Progenitor cell of endocrine pancreas (in vitro differentiated cells): Measurements from ENCODE around the gene UBA5. TPM values are rescaled to one million over a fixed set of nuclear protein-coding genes. Genes with fewer than 3 reads are reported as not detected.
A peak's percentile ranks its signal among the peaks of the same experiment; 100 is the strongest.

ENCODE experiments used
- DNase-seq: peaks from one replicate; pipeline ENCODE4 v3.0.0; 2021; ENCODE audit warnings: low spot score; ENCODE audit not compliant: unreplicated experiment
- H3K27ac Mint-ChIP-seq: 2 replicates; pipeline ENCODE4 v1.8.0; 2021; ENCODE audit warnings: mild to moderate bottlenecking, moderate library complexity, mixed read lengths
- H3K27me3 Mint-ChIP-seq: 2 replicates; pipeline ENCODE4 v1.8.0; 2021; ENCODE audit warnings: mixed read lengths
- H3K36me3 Mint-ChIP-seq: 2 replicates; pipeline ENCODE4 v1.8.0; 2022; ENCODE audit warnings: mixed read lengths; ENCODE audit not compliant: insufficient read depth
- H3K4me1 Mint-ChIP-seq: 2 replicates; pipeline ENCODE4 v1.8.0; 2021; ENCODE audit warnings: low read depth, mixed read lengths
- H3K4me3 Mint-ChIP-seq: 2 replicates; pipeline ENCODE4 v1.8.0; 2021; ENCODE audit warnings: low read depth, mild to moderate bottlenecking, moderate library complexity, mixed read lengths
- H3K9me3 Mint-ChIP-seq: 2 replicates; pipeline ENCODE4 v1.8.0; 2021; ENCODE audit warnings: low read depth, mixed read lengths
- total RNA-seq: library from RNA; stranded (reverse); gene quantifications from 2 replicates; pipeline ENCODE4 v1.2.1, GENCODE V29; 2021
- TF ChIP-seq, protein P1 (sequence below): fragments of 200-600 bp; sonication (generic); IDR thresholded peaks from one replicate; pipeline ENCODE4 v1.5.0; 2021; ENCODE audit warnings: antibody characterized with exemption, mild to moderate bottlenecking; ENCODE audit not compliant: unreplicated experiment

The UBA5 gene
- total RNA-seq, 1 donor from 2014 or later = 42.7 TPM

- no peaks in the 10 kb centered on the region for H3K9me3 Mint-ChIP-seq
- peaks cover 14% of the 10 kb centered on the region for H3K36me3 Mint-ChIP-seq
- no peaks in the 10 kb centered on the region for H3K4me1 Mint-ChIP-seq
- no peak overlapping the region for H3K4me3 Mint-ChIP-seq
- TF ChIP-seq, protein P1, sequence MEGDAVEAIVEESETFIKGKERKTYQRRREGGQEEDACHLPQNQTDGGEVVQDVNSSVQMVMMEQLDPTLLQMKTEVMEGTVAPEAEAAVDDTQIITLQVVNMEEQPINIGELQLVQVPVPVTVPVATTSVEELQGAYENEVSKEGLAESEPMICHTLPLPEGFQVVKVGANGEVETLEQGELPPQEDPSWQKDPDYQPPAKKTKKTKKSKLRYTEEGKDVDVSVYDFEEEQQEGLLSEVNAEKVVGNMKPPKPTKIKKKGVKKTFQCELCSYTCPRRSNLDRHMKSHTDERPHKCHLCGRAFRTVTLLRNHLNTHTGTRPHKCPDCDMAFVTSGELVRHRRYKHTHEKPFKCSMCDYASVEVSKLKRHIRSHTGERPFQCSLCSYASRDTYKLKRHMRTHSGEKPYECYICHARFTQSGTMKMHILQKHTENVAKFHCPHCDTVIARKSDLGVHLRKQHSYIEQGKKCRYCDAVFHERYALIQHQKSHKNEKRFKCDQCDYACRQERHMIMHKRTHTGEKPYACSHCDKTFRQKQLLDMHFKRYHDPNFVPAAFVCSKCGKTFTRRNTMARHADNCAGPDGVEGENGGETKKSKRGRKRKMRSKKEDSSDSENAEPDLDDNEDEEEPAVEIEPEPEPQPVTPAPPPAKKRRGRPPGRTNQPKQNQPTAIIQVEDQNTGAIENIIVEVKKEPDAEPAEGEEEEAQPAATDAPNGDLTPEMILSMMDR = no peak
- DNase-seq = no peak
- no peaks in the 10 kb centered on the region for H3K27me3 Mint-ChIP-seq
- H3K27ac Mint-ChIP-seq = peak overlapping the region; percentile 10
Observed at GRCh38 chr3:132709761-132710160, 49.6 kb downstream of the UBA5 start.

- Mint-ChIP-seq H3K9me3 (no peaks in the 10 kb centered on the region), H3K27ac (peak overlapping the region; percentile 10), H3K27me3 (no peaks in the 10 kb centered on the region), H3K36me3 (peaks cover 14% of the 10 kb centered on the region), H3K4me3 (no peak overlapping the region), H3K4me1 (no peaks in the 10 kb centered on the region)
- TF ChIP-seq, protein P1 = no peak
- no peak for DNase-seq
Observed at GRCh38 chr3:132710311-132710710, 50.2 kb downstream of the UBA5 start.

DNA sequence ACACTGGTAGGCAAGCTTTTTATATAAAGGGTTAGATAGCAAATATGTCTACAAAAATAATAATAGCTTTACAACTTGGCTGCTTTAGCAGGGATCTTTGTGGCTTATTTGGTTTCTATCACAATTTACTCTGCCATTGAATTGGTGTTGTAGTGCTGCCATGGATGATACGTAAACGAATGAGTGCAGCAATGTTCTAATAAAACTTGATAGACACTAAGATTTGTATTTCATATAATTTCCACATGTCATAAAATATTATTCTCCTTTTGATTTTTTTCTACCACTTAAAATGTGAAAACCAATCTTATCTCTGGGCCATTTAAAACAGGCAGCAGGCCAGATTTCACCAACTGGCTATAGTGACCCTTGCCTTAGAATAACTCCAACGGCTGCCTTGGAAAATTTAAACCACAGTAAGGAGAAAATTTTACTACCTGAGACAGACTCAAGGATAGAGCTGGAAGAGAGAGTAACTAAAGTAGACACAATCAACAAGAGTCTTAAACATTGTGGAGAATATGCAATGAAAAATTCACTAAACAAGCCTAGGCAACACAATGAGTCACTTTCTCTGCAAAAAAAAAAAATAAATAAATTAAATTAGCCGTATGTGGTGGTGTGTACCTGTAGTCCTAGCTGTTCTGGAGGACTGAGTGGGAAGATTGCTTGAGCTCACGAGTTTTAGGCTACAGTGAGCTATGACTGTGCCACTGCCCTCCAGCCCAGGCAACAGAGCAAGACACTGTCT lies 54.0 kb downstream of the UBA5 start:
- no peak for DNase-seq
- TF ChIP-seq, protein P1 = no peak
- Mint-ChIP-seq H3K36me3 (peaks cover 10% of the 10 kb centered on the region), H3K27me3 (no peaks in the 10 kb centered on the region), H3K4me1 (no peaks in the 10 kb centered on the region), H3K27ac (no peak overlapping the region), H3K9me3 (no peaks in the 10 kb centered on the region), H3K4me3 (no peak overlapping the region)

DNA sequence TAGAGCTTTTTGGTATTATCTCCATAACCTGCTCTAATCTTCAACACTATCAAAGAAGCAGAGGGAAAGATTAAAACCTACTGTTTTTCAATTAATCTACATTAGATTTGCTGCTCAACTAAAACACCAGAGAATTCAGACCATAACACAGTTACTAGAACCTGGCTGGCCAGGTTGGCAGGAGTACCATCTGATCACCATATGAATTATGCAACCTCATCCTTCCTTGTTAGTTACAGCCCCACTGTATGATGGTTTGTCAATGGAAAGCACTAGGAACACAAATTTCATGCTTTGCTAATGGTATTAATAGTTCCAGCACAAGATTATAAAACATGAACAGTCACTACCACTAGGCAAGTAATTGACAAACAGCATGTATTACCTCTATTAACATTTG lies 56.2 kb downstream of the UBA5 start:
- TF ChIP-seq, protein P1 = no peak

DNA sequence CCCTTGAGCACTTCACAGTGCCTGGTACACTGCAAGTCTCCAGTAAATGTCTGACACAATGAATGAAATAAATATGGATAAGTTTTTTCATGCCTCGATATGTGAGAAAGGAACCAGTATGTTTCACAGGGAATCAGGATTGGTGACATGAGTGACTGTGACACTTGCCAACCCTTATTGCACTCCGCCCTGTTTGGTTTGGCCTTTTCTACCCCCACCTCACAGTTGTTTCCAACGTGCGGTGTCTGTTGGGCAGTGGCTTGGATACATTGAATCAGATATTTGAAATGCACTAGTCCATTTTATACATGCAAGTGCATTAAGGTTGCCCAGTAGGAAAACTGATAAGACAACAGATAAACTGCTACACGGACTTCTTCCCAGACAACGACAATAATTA lies 60.1 kb downstream of the UBA5 start:
- H3K4me3 Mint-ChIP-seq = peak overlapping the region; percentile 90
- DNase-seq = no peak
- peaks cover 5% of the 10 kb centered on the region for H3K36me3 Mint-ChIP-seq
- H3K4me1 Mint-ChIP-seq = peaks cover 16% of the 10 kb centered on the region
- H3K9me3 Mint-ChIP-seq = no peaks in the 10 kb centered on the region
- H3K27ac Mint-ChIP-seq = peak overlapping the region; percentile 3
- H3K27me3 Mint-ChIP-seq = no peaks in the 10 kb centered on the region
- TF ChIP-seq, protein P1 = no peak

More for the DNA sequence above, 56.2 kb downstream of the UBA5 start:
- Mint-ChIP-seq H3K4me3 (no peak overlapping the region), H3K36me3 (peaks cover 9% of the 10 kb centered on the region), H3K27ac (no peak overlapping the region), H3K27me3 (no peaks in the 10 kb centered on the region), H3K9me3 (no peaks in the 10 kb centered on the region), H3K4me1 (peaks cover 10% of the 10 kb centered on the region)
- no peak for DNase-seq
